Central memory CD4-positive, alpha-beta T cell (primary cell): Measurements from ENCODE around the gene C4A.
"Not testable (repeated sequence)": the region's sequence is repeated elsewhere in the genome, so short reads cannot be mapped to it uniquely, and the experiment has no call there.

Source experiments
- DNase-seq: peaks from one replicate; pipeline ENCODE4 v3.0.0; 2022
- total RNA-seq, 3 experiments: gene quantifications; one replicate each; lab custom pipeline; 2026; lab: John Stamatoyannopoulos, UW

C4A gene
- 0.28 to 0.96 (median 0.38) reads per million in 3 experiments for total RNA-seq

GRCh38 chr6:31981744-31982143 lies at the start of gene C4A:
Gene C4A, plus strand, starts transcription at chr6:31982057. Its CDS starts 51 bp downstream, at chr6:31982108.
- DNase-seq: not testable (repeated sequence)

- not testable (repeated sequence) for DNase-seq
Observed at GRCh38 chr6:31932137-31932536, 49.7 kb upstream of the C4A start.

GRCh38 chr6:31933537-31933936 lies 48.3 kb upstream of the C4A start:
- DNase-seq: no peak

GRCh38 chr6:31935021-31935420 lies 46.8 kb upstream of the C4A start:
- no peak for DNase-seq

GRCh38 chr6:31935823-31936222 lies 46.0 kb upstream of the C4A start:
- DNase-seq: no peak

GRCh38 chr6:31940256-31940664 lies 41.6 kb upstream of the C4A start:
- DNase-seq: no peak

GRCh38 chr6:31943742-31944141 lies 38.1 kb upstream of the C4A start:
- no peak for DNase-seq

GRCh38 chr6:31945154-31945506 lies 36.7 kb upstream of the C4A start:
- no peak for DNase-seq

- no peak for DNase-seq
Observed at GRCh38 chr6:31945507-31946369, 36.1 kb upstream of the C4A start, which contains the start of gene CFB. Gene CFB, plus strand, starts transcription at chr6:31946095. Its CDS starts 127 bp downstream, at chr6:31946222.

GRCh38 chr6:31946370-31946885 lies 35.4 kb upstream of the C4A start:
- DNase-seq: no peak

- DNase-seq: no peak
Observed at GRCh38 chr6:31947070-31947675, 34.7 kb upstream of the C4A start.

GRCh38 chr6:31947864-31948263 lies 34.0 kb upstream of the C4A start:
- no peak for DNase-seq

- DNase-seq: no peak
Observed at GRCh38 chr6:31948306-31948705, 33.6 kb upstream of the C4A start.

GRCh38 chr6:31948753-31949413 lies 33.0 kb upstream of the C4A start:
- no peak for DNase-seq

- DNase-seq: no peak
Observed at GRCh38 chr6:31949926-31950548, 31.8 kb upstream of the C4A start.

- DNase-seq: no peak
Observed at GRCh38 chr6:31952140-31952805, 29.6 kb upstream of the C4A start.

- no peak for DNase-seq
Observed at GRCh38 chr6:31952890-31953289, 29.0 kb upstream of the C4A start.

- DNase-seq: no peak
Observed at GRCh38 chr6:31954511-31954910, 27.3 kb upstream of the C4A start.

GRCh38 chr6:31956796-31957195 lies 25.1 kb upstream of the C4A start:
- DNase-seq: no peak

- no peak for DNase-seq
Observed at GRCh38 chr6:31958412-31958740, 23.5 kb upstream of the C4A start.

GRCh38 chr6:31958741-31959739 lies 22.8 kb upstream of the C4A start, which contains the start of the genes NELFE and SKIC2:
Gene NELFE, minus strand, starts transcription at chr6:31958971. Its CDS starts 525 bp downstream, at chr6:31958446.
Gene SKIC2, plus strand, starts transcription at chr6:31959175. Its CDS starts 18 bp downstream, at chr6:31959193.
- DNase-seq: peak; percentile 98
